ENCODE data around the gene MOXD1. TPM values are rescaled to one million over a fixed set of nuclear protein-coding genes. Genes with fewer than 3 reads are reported as not detected.

The MOXD1 gene
- total and polyA plus RNA-seq, 2 of the 8 experiments (the other 6 are each of a cell fraction or from before 2014, with no cell fraction given) = 1.6 to 3.5 TPM

DNA sequence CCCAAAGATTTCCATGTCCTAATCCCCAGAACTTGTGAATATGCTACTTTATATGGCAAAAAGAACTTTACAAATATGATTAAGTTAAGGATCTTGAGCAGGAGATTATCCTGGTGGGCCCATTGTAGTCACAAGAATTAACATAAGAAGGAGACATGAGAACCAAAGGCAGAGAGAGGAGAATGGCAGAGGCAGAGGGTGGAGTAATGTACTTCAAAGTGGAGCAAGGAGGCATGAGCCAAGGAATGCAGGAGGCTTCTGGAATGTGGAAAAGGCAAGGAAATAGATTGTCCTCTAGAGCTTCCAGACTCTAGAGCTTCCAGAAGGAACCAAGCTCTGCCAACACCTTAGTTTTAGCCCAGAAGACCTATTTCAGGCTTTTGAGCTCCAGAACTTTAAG, 147.4 kb downstream of the MOXD1 start:
- peaks cover 0 to 4% (median 0%) of the 10 kb centered on the region in 4 experiments; a peak in 2 of 7 replicates for H3K4me1 ChIP-seq (replicated peaks in 1 of 4; ENCODE audit: control insufficient read depth in 3 of 4, insufficient read depth in 4 of 4, low read length in 3 of 4)
- no peak overlapping the region for H3K27ac ChIP-seq (ENCODE audit: low read depth, low read length)
- no peak overlapping the region for H4K91ac ChIP-seq (replicated peaks; ENCODE audit: insufficient read length, low read length)
- H4K20me1 ChIP-seq (replicated peaks in 1 of 2; ENCODE audit: control insufficient read depth in 1 of 2, insufficient read depth in 2 of 2, low read length in 2 of 2) = no peaks in the 10 kb centered on the region
- H3K27me3 ChIP-seq (replicated peaks in 1 of 4; ENCODE audit: control insufficient read depth in 3 of 4, extremely low read depth in 1 of 4, insufficient read depth in 3 of 4, low read length in 3 of 4) = no peaks in the 10 kb centered on the region
- H3K23ac ChIP-seq (ENCODE audit: insufficient read length) = no peak overlapping the region
- no peak overlapping the region for H3K9ac ChIP-seq (replicated peaks in 1 of 4; ENCODE audit: extremely low read depth in 1 of 4, low read depth in 3 of 4, low read length in 3 of 4)
- no peaks in the 10 kb centered on the region for H3K23me2 ChIP-seq (ENCODE audit: low read depth, low read length)
- no peak overlapping the region for H2AK5ac ChIP-seq (ENCODE audit: low read depth, low read length)
- H2BK20ac ChIP-seq (ENCODE audit: low read length) = no peak overlapping the region
- H3K4me3 ChIP-seq (ENCODE audit: extremely low read depth in 1 of 4, insufficient read depth in 2 of 4, low read depth in 3 of 4, low read length in 4 of 4) = no peak overlapping the region
- FAIRE-seq (no peak), DNase-seq (ENCODE audit: low read depth in 1 of 2, low spot score in 2 of 2) (no peak)
- no peak overlapping the region for H2BK120ac ChIP-seq (replicated peaks; ENCODE audit: low read depth, low read length)
- no peak overlapping the region for H2AFZ ChIP-seq (ENCODE audit: low read length)
- no peak overlapping the region for H3K56ac ChIP-seq (replicated peaks; ENCODE audit: insufficient read length, low read depth, low read length)
- POLR2A ChIA-PET (ENCODE audit: partially characterized antibody) = interaction anchor here (0.6 to 1.6 kb wide), 2 partner anchors 15 to 303 kb away, joined by 3 read pairs; partner anchors contain the start of gene CCN2
- no peaks in the 10 kb centered on the region for H3K79me1 ChIP-seq (ENCODE audit: low read depth, low read length)
- no peak overlapping the region for H2BK5ac ChIP-seq (ENCODE audit: low read depth, low read length)
- no peak overlapping the region for H4K8ac ChIP-seq (ENCODE audit: extremely low read depth, insufficient read depth, low read length)
- no peak overlapping the region for H2BK15ac ChIP-seq (ENCODE audit: low read length)
- no peak overlapping the region for H4K5ac ChIP-seq (ENCODE audit: insufficient read length, low read depth, low read length)
- CTCF ChIA-PET (ENCODE audit: partially characterized antibody) = interaction anchor here (1.7 to 11.0 kb wide), 4 partner anchors 9 to 329 kb away, joined by 4 to 68 read pairs (median 9); no protein-coding TSS in a partner anchor
- H3K9me3 ChIP-seq (ENCODE audit: insufficient read depth in 2 of 2, low read depth in 1 of 2, low read length in 1 of 2) = no peaks in the 10 kb centered on the region
- H3K79me2 ChIP-seq (ENCODE audit: control insufficient read depth in 1 of 2, insufficient read depth in 2 of 2, low read length in 2 of 2) = no peaks in the 10 kb centered on the region
- H3K36me3 ChIP-seq (ENCODE audit: control insufficient read depth in 2 of 4, insufficient read depth in 4 of 4, low read length in 3 of 4) = no peaks in the 10 kb centered on the region
- no peak overlapping the region for H3K14ac ChIP-seq (ENCODE audit: insufficient read length)
- no peak overlapping the region for H3K4ac ChIP-seq (replicated peaks; ENCODE audit: insufficient read length, low read depth, low read length)
- no peak for TF ChIP-seq TBP (IDR thresholded peaks at IDR 0.05; ENCODE audit: low read depth, low read length)
- TF ChIP-seq TEAD4 (IDR thresholded peaks at IDR 0.05; ENCODE audit: low read depth, low read length) = peak; percentile 68
- no peak for TF ChIP-seq RAD21 (IDR thresholded peaks at IDR 0.05 in 1 of 2, conservative IDR thresholded peaks at IDR 0.05 in 1 of 2; ENCODE audit: low read depth in 2 of 2, low read length in 2 of 2)
- no peak for TF ChIP-seq TCF12 (IDR thresholded peaks at IDR 0.05; ENCODE audit: low read depth, low read length)
- H3K18ac ChIP-seq (ENCODE audit: extremely low read depth, low read length) = no peak overlapping the region
- no peak overlapping the region for H2BK12ac ChIP-seq (ENCODE audit: low read depth, low read length)
- no peak overlapping the region for H3K4me2 ChIP-seq (ENCODE audit: insufficient read depth in 1 of 2, low read depth in 2 of 2, low read length in 2 of 2)
